GM12892 (cell line): ENCODE data around the gene GDPD4.

ENCODE experiments used
- DNase-seq: peaks from one replicate; pipeline ENCODE4 v3.0.0; 2011; ENCODE audit not compliant: insufficient read length
- FAIRE-seq: peaks from 2 replicates; lab custom pipeline; 2011; peaks lifted over from hg19 to GRCh38; lab: Jason Lieb, UNC
- POLR2A ChIP-seq: IDR thresholded peaks from 2 replicates; pipeline ENCODE4 v1.6.1; 2011; ENCODE audit warnings: low read depth, low read length, control low read depth
- POLR2AphosphoS5 ChIP-seq: IDR thresholded peaks from 2 replicates; pipeline ENCODE4 v1.6.1; 2011; ENCODE audit warnings: low read depth, low read length, control low read depth
- TAF1 ChIP-seq: IDR thresholded peaks from 2 replicates; pipeline ENCODE4 v1.6.1; 2011; ENCODE audit warnings: low read depth, mild to moderate bottlenecking, control low read depth, low read length, borderline replicate concordance

Gene GDPD4

GRCh38 chr11:77201991-77202841, 99.3 kb downstream of the GDPD4 start:
- FAIRE-seq (no peak), DNase-seq (no peak)
- TF ChIP-seq POLR2A (no peak), POLR2AphosphoS5 (no peak), TAF1 (no peak)

- no peak for TF ChIP-seq TAF1
- TF ChIP-seq POLR2AphosphoS5 = no peak
- TF ChIP-seq POLR2A = no peak
- no peak for DNase-seq
- FAIRE-seq = no peak
These were observed 100.1 kb downstream of the GDPD4 start for GRCh38 chr11:77201370-77201769.

- DNase-seq = no peak
- no peak for TF ChIP-seq POLR2AphosphoS5
- no peak for FAIRE-seq
These were observed 100.9 kb downstream of the GDPD4 start for GRCh38 chr11:77200351-77201268.

GRCh38 chr11:77199137-77199745, 102.2 kb downstream of the GDPD4 start:
- TF ChIP-seq POLR2AphosphoS5 (no peak), TAF1 (no peak), POLR2A (no peak)
- FAIRE-seq (no peak), DNase-seq (no peak)

- peak; percentile 9 for FAIRE-seq
- no peak for TF ChIP-seq TAF1
- no peak for TF ChIP-seq POLR2AphosphoS5
- no peak for TF ChIP-seq POLR2A
- no peak for DNase-seq
These were observed 103.0 kb downstream of the GDPD4 start for GRCh38 chr11:77198440-77198849.

- DNase-seq (no peak), FAIRE-seq (peak; percentile 63)
- TF ChIP-seq POLR2AphosphoS5 (no peak), TAF1 (no peak), POLR2A (no peak)
These were observed 103.7 kb downstream of the GDPD4 start for GRCh38 chr11:77197626-77198320.

- DNase-seq (no peak), FAIRE-seq (no peak)
- TF ChIP-seq POLR2A (no peak), POLR2AphosphoS5 (no peak), TAF1 (no peak)
These were observed 104.5 kb downstream of the GDPD4 start for GRCh38 chr11:77196961-77197360.

- FAIRE-seq (no peak), DNase-seq (no peak)
- TF ChIP-seq POLR2A (no peak), TAF1 (no peak), POLR2AphosphoS5 (no peak)
These were observed 106.3 kb downstream of the GDPD4 start for GRCh38 chr11:77195071-77195755.

GRCh38 chr11:77193911-77194830, 107.3 kb downstream of the GDPD4 start:
- FAIRE-seq = no peak
- no peak for DNase-seq

GRCh38 chr11:77193167-77193566, 108.3 kb downstream of the GDPD4 start:
- DNase-seq = no peak
- no peak for TF ChIP-seq TAF1
- no peak for TF ChIP-seq POLR2A
- no peak for TF ChIP-seq POLR2AphosphoS5
- no peak for FAIRE-seq

More at GRCh38 chr11:77193911-77194830, 107.3 kb downstream of the GDPD4 start:
- TF ChIP-seq POLR2AphosphoS5 = no peak
- no peak for TF ChIP-seq POLR2A
- no peak for TF ChIP-seq TAF1
